Fibroblast of peridontal ligament (primary cell): Measurements from ENCODE around the gene METTL27.
"Not testable (repeated sequence)": the region's sequence is repeated elsewhere in the genome, so short reads cannot be mapped to it uniquely, and the experiment has no call there.

Experiments
- DNase-seq: peaks from one replicate; pipeline ENCODE4 v3.0.0-alpha.2; 2010; ENCODE audit errors: extremely low read depth

Gene METTL27

GRCh38 chr7:73842067-73842976 lies at the start of gene METTL27:
TSS of gene METTL27 (minus strand) at chr7:73842516. CDS start at chr7:73842140, 376 bp downstream.
- DNase-seq: peak; percentile 87

- peak; percentile 31 for DNase-seq
These were observed 49.0 kb upstream of the METTL27 start for GRCh38 chr7:73891178-73891885.

GRCh38 chr7:73890555-73891147 lies 48.3 kb upstream of the METTL27 start:
- no peak for DNase-seq

GRCh38 chr7:73888959-73889358 lies 46.6 kb upstream of the METTL27 start:
- no peak for DNase-seq

DNA sequence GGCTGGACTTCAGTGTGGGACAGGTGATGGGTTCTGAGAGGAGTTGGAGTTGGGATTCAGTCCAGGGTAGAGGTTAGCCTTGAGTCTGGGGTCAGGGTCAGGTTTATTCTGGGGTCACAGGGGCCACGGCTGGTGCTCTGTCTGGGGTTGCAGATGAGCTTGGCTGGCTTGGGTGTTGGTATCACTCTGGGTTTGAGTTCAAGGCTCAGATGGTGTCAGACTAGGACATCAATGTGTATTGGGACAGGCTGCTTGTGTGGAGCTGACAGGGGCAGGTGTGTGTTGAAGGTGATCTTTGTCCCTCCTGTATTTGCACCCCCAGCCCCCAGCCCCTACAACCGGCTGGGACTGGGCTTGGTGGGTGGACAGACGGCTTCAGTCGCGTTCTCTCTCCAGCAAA lies 45.4 kb upstream of the METTL27 start:
- no peak for DNase-seq

GRCh38 chr7:73885975-73886798 lies 43.9 kb upstream of the METTL27 start:
- DNase-seq: peak; percentile 49

GRCh38 chr7:73885433-73885974 lies 43.2 kb upstream of the METTL27 start:
- no peak for DNase-seq

DNA sequence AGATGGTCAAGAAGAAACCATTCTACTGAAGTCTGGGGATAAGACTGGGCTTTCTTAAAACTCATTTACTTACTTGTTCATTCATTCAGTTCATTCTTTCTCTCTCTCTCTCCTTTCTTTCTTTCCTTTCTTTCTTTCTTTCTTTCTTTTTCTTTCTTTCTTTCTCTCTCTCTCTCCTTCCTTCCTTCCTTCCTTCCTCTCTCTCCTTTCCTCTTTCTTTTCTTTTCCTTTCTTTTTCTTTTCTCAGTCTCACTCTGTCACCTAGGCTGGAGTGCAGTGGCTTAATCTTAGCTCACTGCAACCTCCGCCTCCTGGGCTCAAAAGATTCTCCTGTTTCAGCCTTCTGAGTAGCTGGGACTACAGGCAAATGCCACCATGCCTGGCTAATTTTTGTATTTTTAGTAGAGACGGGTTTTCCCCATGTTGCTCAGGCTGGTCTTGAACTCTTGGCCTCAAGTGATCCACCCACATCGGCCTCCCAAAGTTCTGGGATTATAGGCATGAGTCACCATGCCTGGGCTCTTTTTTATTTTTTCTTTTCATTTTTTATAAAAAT lies 42.6 kb upstream of the METTL27 start:
- DNase-seq: not testable (repeated sequence)

DNA sequence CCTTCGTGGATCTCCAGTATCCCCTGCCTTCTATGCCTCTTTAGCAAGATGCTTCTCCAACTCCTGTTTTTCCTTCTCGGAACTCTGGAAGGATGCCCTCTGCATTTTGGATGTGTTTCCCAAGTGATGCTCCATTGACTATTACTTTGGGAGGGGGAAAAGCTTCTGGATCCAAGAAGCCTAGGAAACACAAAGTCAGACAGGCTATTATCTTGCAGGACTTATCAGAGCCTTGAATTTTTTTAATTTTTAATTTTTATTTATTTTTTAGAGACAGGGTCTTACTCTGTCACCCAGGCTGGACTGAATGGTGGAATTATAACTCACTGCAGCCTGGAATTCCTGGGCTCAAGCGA lies 39.7 kb upstream of the METTL27 start:
- DNase-seq: no peak

DNA sequence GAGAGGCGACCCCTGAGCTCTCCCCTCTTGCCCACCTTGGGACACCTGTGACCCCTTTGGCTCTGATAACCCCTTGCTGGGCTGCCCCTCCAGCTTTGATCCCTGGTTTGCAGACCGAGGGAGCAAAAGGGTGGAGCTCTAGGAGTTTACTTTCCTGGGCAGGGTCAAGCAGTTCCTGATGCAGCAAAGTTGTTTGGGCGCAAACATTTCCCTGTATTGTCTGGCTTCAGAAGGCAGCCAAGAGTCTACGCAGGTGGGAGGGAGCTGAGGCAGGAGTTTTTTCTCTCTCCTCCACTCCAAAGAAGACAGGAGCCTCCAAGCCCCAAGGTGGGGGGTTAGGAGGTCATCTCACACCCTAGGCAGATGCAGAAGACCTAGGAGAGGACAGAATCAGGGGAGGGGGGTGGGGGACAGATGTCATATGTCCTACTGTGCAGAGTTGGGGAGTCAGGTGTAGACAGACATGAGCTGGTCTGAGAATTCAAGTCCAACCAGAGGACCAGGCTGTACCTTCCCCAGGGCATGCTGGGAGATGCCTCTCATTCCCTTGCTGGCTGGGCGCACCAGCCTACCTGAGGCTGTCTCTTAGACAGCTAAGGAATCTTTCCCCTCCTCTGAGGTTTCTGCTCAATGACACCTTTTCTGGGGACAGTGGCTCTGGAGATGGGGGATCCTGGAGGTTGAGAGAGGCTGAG lies 39.2 kb upstream of the METTL27 start:
- no peak for DNase-seq

DNA sequence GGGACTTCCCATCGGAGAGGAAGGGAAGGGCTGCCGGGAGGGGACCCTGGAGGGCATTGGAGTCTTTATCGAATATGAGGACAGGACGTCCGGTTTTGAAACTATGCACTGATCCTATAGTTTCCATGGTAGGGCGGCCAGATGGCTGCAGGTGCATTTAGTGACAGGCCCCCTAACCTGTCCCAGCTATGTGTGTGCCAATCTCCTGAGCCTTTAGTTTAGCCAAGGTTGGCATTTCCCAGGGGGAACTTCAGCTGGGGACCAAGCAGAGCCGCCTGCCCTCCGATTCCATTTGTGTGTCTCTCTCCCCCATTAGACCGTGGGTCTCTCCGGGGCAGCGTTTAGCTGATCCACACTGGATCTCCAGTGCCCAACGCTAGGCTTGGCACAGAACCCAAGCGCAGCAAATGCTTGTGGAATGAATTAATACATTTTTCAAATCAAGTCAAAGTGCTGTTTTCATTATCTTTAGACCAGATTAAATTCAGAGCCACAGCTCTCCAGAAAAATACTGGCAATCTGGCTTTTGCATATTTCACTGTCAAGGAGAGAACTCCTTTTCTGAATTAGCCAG lies 38.5 kb upstream of the METTL27 start:
- DNase-seq: peak; percentile 49

GRCh38 chr7:73879977-73880681 lies 37.8 kb upstream of the METTL27 start:
- DNase-seq: peak; percentile 31

DNA sequence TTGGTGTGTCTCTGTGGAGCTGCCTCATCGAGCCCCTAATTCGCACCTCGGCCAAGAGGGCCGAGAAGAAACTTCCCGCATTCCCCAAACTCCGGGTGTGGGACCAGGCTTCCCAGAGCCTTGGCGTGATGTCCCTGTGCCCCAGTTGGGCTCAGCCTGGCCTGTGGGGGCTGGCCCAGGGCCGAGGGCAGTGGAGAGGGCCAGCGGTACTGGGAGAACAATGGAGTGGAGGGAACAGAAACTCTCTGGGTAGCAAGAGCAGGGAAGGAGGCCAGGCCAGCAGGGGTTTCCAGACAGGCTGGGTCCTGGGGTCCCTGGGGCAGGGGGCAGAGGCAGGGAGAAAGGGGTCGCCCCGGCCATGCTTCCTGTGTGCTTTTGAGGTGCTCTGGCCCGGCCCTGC lies 34.7 kb upstream of the METTL27 start:
- DNase-seq: no peak

DNA sequence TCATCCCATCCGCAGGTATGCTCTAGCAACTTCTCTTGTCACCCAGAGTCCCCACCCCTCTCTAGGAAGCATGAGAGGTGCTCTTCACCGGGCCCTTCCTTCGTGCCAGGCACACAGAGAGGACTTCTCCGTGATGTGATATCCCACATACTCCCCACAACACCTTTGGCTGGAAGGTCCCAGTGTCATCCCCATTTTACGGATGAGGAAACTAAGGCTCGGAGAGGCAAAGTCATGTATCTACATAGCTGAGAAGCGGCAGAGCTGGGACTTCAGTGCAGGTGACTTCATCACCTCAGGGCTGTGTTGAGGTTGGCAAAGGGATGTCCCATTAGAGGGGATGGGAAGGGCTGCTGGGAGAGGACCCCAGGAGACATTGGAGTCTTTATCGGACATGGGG lies 34.0 kb upstream of the METTL27 start:
- no peak for DNase-seq

GRCh38 chr7:73872056-73872908 lies 30.0 kb upstream of the METTL27 start:
- no peak for DNase-seq

DNA sequence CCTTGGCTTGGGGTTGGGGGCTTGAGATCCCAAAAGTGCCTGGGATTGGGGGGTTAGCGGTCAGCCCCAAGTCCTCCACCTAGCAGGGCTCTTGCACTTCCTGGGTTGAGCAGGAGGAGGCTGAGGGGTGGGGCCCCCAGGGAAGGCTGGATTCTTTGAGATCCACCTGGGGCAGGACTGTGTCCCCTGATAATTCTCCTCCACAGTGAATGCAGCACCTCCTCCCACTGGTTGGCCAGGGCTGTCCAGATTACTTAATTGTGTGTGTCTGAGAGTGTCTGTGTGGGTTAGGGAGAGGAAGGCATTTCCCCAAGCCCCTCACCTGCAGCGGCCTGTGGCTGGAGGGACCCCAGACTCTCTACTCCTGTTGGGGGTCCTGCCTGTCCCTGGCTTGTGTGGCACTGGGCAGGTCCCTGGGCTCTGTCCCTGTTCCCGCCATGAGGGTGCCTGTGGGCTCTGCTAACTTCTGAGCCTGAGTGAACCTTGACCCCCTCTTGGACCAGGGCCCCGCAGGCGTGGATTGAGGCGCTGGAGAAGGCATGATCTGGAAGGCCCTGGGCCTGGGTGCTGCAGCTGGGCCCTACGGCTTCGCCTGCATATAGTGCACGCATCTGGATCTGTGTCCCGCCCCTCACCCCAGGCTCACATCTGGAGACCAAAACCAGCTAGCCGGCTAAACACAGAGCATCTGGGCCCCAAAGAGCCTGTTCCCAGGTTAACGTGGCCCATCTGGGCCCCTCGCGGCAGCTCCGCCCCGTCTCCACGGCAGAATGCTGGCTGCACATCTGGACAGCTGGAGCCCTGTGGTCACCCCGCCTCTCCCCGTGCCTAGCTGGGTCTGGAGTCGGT lies 29.1 kb upstream of the METTL27 start:
- DNase-seq: no peak

DNA sequence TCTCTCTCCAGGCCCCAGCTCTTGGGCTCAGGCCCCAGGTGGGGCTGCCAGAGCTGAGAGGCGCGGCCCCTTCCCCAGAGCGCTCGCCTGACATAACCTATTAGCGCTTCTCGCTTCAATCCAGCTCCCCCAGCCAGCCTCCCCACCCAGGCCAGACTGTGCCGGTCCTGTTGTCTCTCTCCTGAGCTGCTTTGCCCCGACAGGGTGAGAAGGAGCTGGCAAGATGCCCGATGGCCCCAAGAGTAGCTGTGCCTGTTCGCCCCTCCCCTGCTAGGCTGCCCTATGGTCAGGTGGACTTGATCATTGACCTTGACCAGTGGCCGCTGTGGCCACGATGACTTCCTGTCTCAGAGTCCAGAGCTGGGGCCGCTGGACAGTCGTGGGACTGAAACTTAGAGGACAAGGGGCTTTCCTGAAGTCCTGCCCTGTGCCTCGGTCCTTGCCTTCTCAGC lies 27.8 kb upstream of the METTL27 start:
- no peak for DNase-seq
